NOMO-1 (cell line): ENCODE measurements around the gene CRP.
"Not testable (repeated sequence)": the region's sequence is repeated elsewhere in the genome, so short reads cannot be mapped to it uniquely, and the experiment has no call there.

ENCODE experiments used
- DNase-seq, 2 experiments: peaks; one replicate each; lab custom pipeline; 2025; ENCODE audit not compliant: unreplicated experiment in 2 of 2; lab: John Stamatoyannopoulos, UW

CRP gene

GRCh38 chr1:159700312-159700711, 14.1 kb downstream of the CRP start:
- no peak for DNase-seq

GRCh38 chr1:159699653-159700052, 14.7 kb downstream of the CRP start:
- DNase-seq, result no peak

DNA sequence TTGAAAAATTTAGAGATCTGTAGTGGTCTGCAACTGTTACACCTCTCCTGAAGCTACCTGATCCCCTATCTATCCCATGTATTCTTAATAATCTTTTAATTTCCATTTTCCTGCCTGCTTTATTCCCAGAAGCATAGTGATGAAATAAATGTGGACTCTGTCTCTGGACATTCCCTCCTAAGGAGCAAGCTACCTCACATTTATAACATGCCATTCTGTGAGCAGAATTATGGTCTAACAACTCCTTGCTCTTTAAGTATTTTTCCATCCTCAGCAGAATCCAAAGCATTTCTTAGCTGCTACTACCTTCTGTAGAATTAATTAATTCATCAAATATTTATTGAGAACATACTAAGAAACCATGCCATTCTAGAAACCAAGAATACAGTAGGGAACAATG, 15.1 kb downstream of the CRP start:
- no peak for DNase-seq

DNA sequence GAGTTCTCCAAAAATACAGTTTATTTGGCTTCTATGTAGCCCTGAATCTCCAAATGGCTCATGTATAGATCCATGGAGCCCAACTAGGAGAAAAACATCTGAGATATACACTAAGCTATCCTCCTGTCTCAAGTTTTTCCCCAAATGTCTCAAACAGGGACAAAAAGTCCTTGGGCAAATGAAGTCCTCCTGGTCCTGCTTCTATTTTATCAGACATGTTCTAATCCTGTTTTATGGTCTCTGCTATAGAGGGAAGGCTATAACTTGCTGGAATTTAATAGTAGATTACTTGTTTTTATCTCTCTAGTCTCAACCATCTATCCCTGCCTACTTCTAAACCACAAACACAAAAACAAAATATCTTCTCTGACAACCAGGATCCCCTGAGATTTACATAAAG, 26.9 kb downstream of the CRP start:
- no peak for DNase-seq

- DNase-seq, result no peak
These were observed 27.6 kb downstream of the CRP start for GRCh38 chr1:159686599-159687299.

DNA sequence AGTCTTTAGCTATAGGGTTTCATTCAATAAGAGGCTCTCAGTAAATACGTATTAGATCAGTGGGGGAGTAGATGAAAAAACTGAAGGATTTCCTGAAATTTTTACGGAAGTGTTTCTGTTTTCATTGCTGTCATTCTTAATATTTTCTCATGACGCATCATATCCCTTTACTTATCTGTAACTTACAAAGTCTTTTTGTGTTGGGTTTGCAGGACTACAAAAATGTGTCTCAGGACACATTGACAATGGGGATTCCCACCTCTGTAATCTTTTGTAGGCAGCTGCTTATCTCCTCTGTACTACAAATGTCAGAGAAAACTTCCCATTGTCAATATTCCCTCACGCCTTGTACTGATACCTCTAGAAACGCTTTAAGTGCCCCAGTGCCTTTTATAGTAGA, 35.5 kb downstream of the CRP start:
- DNase-seq, result no peak

- no peak for DNase-seq
These were observed 39.3 kb downstream of the CRP start for GRCh38 chr1:159675046-159675445.

- DNase-seq, result not testable (repeated sequence)
These were observed 42.0 kb downstream of the CRP start for GRCh38 chr1:159672390-159672789.

GRCh38 chr1:159669338-159669737, 45.1 kb downstream of the CRP start:
- DNase-seq, result no peak

- no peak for DNase-seq
These were observed 45.6 kb downstream of the CRP start for GRCh38 chr1:159668739-159669138.

GRCh38 chr1:159664247-159664646, 50.1 kb downstream of the CRP start:
- peak; percentile 8 to 69 for DNase-seq

DNA sequence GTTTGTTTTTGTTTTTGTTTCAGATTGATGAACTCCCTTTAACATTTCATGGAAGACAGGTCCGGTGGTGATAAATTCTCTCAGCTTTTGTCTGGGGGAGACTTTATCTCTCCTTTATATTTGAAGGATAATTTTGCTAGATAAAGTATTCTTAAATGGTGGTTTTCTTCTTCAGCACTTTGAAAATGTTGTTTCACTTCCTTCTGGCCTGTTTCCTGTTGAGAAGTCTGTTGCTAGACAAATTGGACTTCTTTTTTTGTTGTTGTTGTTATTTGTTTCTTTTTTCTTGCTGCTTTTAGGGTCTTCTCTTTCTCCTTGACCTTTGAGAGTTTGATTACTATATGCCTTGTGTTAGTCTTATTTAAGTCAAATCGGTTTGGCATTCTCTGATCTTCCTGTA, 50.8 kb downstream of the CRP start:
- DNase-seq, result peak in 1 of 2 experiments; percentile 65
